ENCODE data around the gene COA3. TPM values are rescaled to one million over a fixed set of nuclear protein-coding genes. Genes with fewer than 3 reads are reported as not detected.

The COA3 gene
- total and polyA plus RNA-seq, 12 donors = 55.6 to 231 (median 87.0) TPM

DNA sequence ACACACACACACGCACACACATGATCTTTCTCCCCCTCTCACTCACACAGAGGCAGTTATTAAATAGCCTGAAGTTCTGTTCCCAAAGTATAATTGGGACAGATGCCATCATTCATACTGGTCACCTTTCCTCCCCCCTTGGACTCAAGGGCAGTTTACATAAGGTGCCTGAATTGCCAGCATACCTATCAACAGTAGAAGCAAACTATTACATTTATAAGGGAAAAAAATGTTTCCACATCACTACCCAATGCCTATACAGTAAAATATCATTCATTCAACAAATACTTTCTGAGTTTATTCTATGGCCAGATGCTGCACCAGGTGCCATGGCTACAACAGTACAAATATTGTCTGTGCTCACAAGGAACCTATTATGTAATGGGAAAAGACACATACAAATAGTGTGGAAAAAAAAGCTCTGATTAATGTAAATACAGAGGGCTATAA is 6.4 kb upstream of the COA3 start:
- no peaks in the 10 kb centered on the region for H3K4me1 ChIP-seq (replicated peaks in 1 of 2)
- no peak overlapping the region for H3K4me3 ChIP-seq
- H3K27ac ChIP-seq = no peak overlapping the region
- DNase-seq = no peak
- WGBS, 4 donors = 84 to 96% (median 95%) methylated on average over 1 of the region's 1 CpG
- no peaks in the 10 kb centered on the region for H3K9me3 ChIP-seq (replicated peaks in 1 of 3)
- intact Hi-C loops (cut with DNase I) = no loop called here
- no peaks in the 10 kb centered on the region for H3K36me3 ChIP-seq (replicated peaks in 1 of 2)
- TF ChIP-seq, protein P1, sequence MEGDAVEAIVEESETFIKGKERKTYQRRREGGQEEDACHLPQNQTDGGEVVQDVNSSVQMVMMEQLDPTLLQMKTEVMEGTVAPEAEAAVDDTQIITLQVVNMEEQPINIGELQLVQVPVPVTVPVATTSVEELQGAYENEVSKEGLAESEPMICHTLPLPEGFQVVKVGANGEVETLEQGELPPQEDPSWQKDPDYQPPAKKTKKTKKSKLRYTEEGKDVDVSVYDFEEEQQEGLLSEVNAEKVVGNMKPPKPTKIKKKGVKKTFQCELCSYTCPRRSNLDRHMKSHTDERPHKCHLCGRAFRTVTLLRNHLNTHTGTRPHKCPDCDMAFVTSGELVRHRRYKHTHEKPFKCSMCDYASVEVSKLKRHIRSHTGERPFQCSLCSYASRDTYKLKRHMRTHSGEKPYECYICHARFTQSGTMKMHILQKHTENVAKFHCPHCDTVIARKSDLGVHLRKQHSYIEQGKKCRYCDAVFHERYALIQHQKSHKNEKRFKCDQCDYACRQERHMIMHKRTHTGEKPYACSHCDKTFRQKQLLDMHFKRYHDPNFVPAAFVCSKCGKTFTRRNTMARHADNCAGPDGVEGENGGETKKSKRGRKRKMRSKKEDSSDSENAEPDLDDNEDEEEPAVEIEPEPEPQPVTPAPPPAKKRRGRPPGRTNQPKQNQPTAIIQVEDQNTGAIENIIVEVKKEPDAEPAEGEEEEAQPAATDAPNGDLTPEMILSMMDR (IDR thresholded peaks at IDR 0.05) = no peak
- no peak for TF ChIP-seq POLR2A (IDR thresholded peaks at IDR 0.05)
- no peaks in the 10 kb centered on the region for H3K27me3 ChIP-seq

DNA sequence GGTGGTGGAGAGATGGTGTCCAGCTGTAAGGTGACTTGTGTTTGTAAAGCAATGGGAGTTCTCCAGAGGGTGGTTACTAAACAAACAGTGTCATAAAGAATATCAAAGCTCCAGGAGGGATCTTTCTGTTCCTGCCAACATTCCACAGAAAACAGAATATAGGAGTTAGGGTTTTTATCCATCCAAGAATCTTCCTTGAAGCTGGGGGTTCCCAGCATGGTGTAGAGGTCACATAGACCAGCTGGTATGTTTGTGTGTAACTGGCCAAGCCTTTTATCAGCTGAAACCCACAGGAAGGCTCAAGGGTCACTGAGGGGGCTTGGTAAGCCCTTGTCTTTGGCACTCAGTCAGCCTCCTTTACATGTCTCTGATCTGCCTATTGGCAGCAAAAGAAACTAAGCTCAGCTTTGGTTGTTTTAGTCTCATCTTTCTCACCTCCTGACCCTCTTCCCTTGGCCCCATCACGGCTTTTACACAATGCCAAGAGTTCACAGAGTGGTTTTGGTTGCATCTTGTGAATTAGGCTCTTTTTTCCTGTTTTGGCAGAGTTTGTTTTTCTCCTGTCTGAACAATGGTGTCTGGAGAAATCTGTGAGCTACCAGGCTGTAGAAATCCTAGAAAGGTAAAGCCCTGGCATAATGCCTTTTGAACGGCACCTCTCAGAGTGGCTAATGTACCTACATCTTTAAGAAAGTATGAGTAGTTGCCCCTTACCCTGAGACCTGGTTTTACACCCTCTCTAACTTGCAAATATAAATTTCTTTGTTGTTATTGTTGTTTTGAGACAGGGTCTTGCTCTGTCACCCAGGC is 4.8 kb upstream of the COA3 start:
- Histone ChIP-seq H3K27me3 (no peaks in the 10 kb centered on the region), H3K4me3 (no peak overlapping the region), H3K27ac (no peak overlapping the region), H3K4me1 (replicated peaks in 1 of 2) (peaks cover 0 to 4% of the 10 kb centered on the region in 2 donors), H3K36me3 (replicated peaks in 1 of 2) (no peaks in the 10 kb centered on the region), H3K9me3 (replicated peaks in 1 of 3) (no peaks in the 10 kb centered on the region)
- DNase-seq = no peak
- TF ChIP-seq, protein P1 (IDR thresholded peaks at IDR 0.05) = no peak
- no peak for TF ChIP-seq POLR2A (IDR thresholded peaks at IDR 0.05)
- intact Hi-C loops (cut with DNase I) = no loop called here
- WGBS, 4 donors = 44 to 62% (median 51%) methylated on average over 2 of the region's 2 CpGs

DNA sequence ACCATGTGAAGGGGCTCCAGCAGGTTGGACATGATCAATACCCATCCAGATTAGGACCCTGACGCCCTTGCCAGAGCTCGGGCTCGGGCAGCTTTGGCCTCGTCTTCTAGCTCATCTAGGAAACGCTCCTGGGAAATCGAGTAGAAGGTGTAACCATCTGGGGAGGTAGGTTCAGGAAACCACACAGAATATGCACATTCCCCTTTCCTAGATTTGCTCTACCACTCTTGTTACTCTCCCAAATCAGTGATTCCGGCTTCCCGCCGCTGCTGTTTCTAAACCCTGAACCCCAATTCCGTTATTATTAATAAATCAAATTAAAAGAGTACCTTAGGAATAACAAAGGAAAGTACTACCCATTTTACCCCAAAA is 507 bp downstream of the COA3 start:
- Histone ChIP-seq H3K9me3 (replicated peaks in 1 of 3) (no peaks in the 10 kb centered on the region), H3K4me3 (peak overlapping the region; percentile 64 to 84 (median 70)), H3K36me3 (replicated peaks in 1 of 2) (no peaks in the 10 kb centered on the region), H3K27me3 (no peaks in the 10 kb centered on the region), H3K27ac (peak overlapping the region in 1 of 5 donors; percentile 25), H3K4me1 (replicated peaks in 1 of 2) (peaks cover 12 to 14% of the 10 kb centered on the region in 2 donors)
- WGBS, 4 donors = 12 to 22% (median 14%) methylated on average over 10 of the region's 10 CpGs
- intact Hi-C loops (cut with DNase I) = no loop called here
- no peak for DNase-seq
- TF ChIP-seq, protein P1 (IDR thresholded peaks at IDR 0.05) = no peak
- TF ChIP-seq POLR2A (IDR thresholded peaks at IDR 0.05) = no peak

DNA sequence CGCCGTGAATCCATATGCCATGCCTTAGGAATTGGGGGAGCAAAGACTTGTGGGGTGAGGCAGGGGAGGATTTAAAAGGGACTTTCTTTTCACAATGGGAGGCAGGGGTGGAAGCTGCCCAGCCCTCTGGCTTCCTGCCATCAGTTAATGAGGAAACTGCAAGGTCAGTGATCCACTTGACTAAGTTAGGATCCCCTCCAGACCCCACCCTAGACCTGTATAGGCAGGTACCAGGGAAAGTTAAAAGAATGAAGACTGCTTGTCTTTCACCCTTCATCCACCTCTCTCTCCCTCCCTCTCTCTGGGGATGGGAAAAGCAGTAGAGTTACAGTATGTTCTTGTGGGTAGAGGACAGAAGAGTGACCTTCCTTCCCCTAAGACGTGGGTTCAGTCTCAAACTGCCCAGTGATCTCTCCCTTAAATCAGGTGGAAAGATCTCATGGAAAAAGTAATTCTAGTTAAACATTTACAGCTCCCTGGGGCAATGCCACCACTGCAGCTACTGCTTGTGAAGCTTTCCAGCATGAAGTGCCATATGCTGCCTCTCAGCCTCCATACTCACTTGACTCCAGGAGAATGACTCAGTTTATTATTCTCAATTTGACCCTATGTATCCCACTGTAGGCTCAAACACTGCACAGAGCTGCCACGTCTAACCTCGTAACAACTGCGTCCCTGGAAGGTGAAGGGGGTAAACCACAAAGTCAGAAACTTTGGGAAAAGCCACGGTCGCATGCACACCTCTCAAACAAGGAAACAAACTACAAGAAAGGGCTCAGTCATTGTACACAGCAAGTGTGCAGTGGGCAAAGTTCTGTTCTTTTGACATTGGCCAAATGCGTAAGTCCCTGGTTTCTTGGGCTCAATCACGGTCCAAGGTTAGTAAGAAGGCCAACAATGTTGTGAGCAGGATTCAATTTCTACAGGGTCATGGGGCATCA is 1.2 kb downstream of the COA3 start:
- peaks cover 12 to 14% of the 10 kb centered on the region in 2 donors for H3K4me1 ChIP-seq (replicated peaks in 1 of 2)
- no peaks in the 10 kb centered on the region for H3K27me3 ChIP-seq
- no peak overlapping the region for H3K27ac ChIP-seq
- intact Hi-C loops (cut with DNase I) = no loop called here
- no peak for DNase-seq
- H3K9me3 ChIP-seq (replicated peaks in 1 of 3) = no peaks in the 10 kb centered on the region
- no peaks in the 10 kb centered on the region for H3K36me3 ChIP-seq (replicated peaks in 1 of 2)
- TF ChIP-seq, protein P1 (IDR thresholded peaks at IDR 0.05) = no peak
- TF ChIP-seq POLR2A (IDR thresholded peaks at IDR 0.05) = no peak
- peak overlapping the region in 3 of 4 donors; percentile 69 to 84 (median 70) for H3K4me3 ChIP-seq
- WGBS, 4 donors = 76 to 79% (median 77%) methylated on average over 10 of the region's 10 CpGs

Measured in adrenal gland (tissue), 12 donors.